Right cardiac atrium (tissue), 5 donors: ENCODE results near the gene SMIM24. TPM values are rescaled to one million over a fixed set of nuclear protein-coding genes. Genes with fewer than 3 reads are reported as not detected.
"Not testable (repeated sequence)": the region's sequence is repeated elsewhere in the genome, so short reads cannot be mapped to it uniquely, and the experiment has no call there.

Experiments
- ATAC-seq, 2 donors: fragments of 200-7000 bp; cut with Tn5 transposase; one replicate each; pipeline versions ENCODE4 v1.8.0 to v1.9.1; 2020; ENCODE audit warnings: moderate library complexity in 2 of 2, mild to moderate bottlenecking in 1 of 2
- DNase-seq, 3 donors: peaks; one replicate each; pipeline ENCODE4 v3.0.0-alpha.2; 2020
- H3K27ac ChIP-seq: one replicate; pipeline ENCODE4 v1.5.1; 2013; ENCODE audit warnings: mild to moderate bottlenecking, low read length, control low read depth, moderate library complexity
- H3K27me3 ChIP-seq: one replicate; pipeline ENCODE4 v1.6.1; 2013; ENCODE audit not compliant: control insufficient read depth, insufficient read depth
- H3K4me1 ChIP-seq: one replicate; pipeline ENCODE4 v1.6.1; 2013; ENCODE audit warnings: low read length; ENCODE audit not compliant: control insufficient read depth, insufficient read depth
- H3K4me3 ChIP-seq: one replicate; pipeline ENCODE4 v1.5.1; 2013; ENCODE audit warnings: low read length, control low read depth
- H3K9me3 ChIP-seq: one replicate; pipeline ENCODE4 v1.6.1; 2013; ENCODE audit warnings: low read length; ENCODE audit not compliant: control insufficient read depth
- WGBS: extraction: QIAGEN DNeasy Blood & Tissue Kit; methylation state at CpG from one replicate; pipeline ENCODE4 v1.1.7; 2013; 5-methylcytosine and 5-hydroxymethylcytosine counted together
- intact Hi-C, 4 donors: fragments of 100-400 bp; cut with DNase I; formaldehyde crosslinking; loops; one replicate each; pipeline versions ENCODE4 v1.11.0 to v1.14.0; 2022 to 2023
- polyA plus RNA-seq: library from polyadenylated mRNA; stranded (reverse); fragments of 200-250 nt; gene quantifications from one replicate; pipeline ENCODE4 v1.2.3, GENCODE V29; 2013
- total RNA-seq, 4 donors: library from RNA; stranded (reverse); fragmentation: NEBNext Ultra II Directional; extraction: Animal tissue kit (Norgen Biotek cat#: 25700); gene quantifications; one replicate each; pipeline ENCODE4 v1.2.1, GENCODE V29; 2021
- donor health status: healthy with polysubstance abuse.
- donor health status: DM: no; HTN: yes; CAD: no.
- donor health status: DM: no; HTN: no; CAD: no.
- donor health status: DM: no; HTN: yes; CAD: no; lungs with severe emphysema.
- donor health status: DM: yes; HTN: yes; CAD: no.

The SMIM24 gene
- total and polyA plus RNA-seq, 5 donors: not detected

DNA sequence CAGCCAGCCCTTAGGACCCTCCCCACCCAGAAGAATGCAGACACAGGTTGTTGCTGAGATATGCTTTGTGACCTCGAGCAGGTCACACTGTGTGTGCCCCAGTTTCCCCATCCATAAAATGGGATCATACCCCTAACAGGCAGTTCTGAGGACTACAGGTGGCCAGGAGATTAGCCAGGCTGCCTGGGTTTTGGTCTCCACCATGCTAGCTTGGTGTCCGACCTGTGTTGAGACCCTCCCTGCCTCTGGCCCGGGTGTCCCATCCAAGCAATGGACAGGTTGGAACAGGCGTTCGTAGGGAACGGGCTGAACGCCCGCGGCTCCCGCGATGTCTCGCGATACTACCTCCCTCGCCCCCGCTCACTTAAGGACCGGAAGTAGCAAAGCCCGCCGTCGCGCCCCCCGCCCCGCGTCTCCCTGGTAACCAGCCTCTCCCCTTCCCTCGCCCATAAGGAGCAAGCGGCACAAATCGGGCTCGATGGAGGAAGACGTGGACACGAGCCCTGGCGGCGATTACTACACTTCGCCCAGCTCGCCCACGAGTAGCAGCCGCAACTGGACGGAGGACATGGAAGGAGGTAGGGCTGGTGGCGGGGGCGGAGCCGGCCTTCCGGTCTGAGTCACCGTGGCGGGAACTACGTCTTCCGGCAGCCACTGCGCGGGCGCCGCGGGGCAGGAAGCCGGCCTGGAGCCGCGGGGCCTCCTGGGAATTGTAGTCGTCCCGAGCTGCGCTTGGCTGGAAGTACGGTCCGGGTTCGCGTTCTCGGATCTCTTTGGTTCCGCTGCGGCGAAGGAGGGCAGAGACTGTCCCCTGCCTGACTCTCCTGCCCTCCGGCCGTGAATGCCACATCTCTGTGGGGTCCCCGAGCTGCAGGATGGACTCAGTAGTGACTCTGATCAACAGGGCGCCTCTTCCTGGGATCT, 45.4 kb downstream of the SMIM24 start:
- no peaks in the 10 kb centered on the region for H3K4me1 ChIP-seq
- WGBS: 3% methylated on average over 67 of the region's 67 CpGs
- intact Hi-C loops: loop anchor here in 2 of 4 donors (5.0 kb wide), 2 partner anchors 32 to 108 kb away; no protein-coding TSS in a partner anchor
- H3K27me3 ChIP-seq: no peaks in the 10 kb centered on the region
- H3K4me3 ChIP-seq: peak overlapping the region; percentile 23
- peak overlapping the region; percentile 93 for H3K27ac ChIP-seq
- peak; percentile 98 to 99 (median 99) for DNase-seq
- no peaks in the 10 kb centered on the region for H3K9me3 ChIP-seq
- peak; percentile 96 for ATAC-seq

- Histone ChIP-seq H3K27me3 (no peaks in the 10 kb centered on the region), H3K4me3 (no peak overlapping the region), H3K27ac (peak overlapping the region; percentile 93), H3K4me1 (no peaks in the 10 kb centered on the region), H3K9me3 (no peaks in the 10 kb centered on the region)
- intact Hi-C loops: loop anchor here in 2 of 4 donors (5.0 kb wide), 2 partner anchors 33 to 107 kb away; no protein-coding TSS in a partner anchor
- ATAC-seq (no peak), DNase-seq (no peak)
- WGBS: 95% methylated on average over 11 of the region's 11 CpGs
Measured at GRCh38 chr19:3433805-3434540, 46.4 kb downstream of the SMIM24 start.

DNA sequence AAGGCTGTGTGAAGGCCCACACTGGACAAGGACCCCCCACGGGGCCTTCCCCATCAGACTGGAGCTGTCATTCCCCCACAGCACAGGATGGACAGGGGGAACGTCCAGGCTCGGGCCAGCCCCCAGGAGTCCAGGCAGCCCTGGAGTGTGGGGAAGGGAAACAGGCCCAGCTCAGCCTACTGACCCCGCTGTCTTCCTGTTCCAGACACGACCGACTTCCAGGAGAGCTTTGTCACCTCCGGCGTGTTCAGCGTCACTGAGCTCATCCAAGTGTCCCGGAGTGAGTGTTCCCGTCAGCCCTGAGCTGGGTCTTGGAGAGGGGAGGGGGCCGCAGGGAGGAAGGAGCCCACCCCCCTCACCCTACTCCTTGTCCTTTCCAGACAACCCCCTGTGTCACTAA, 47.0 kb downstream of the SMIM24 start:
- DNase-seq (no peak), ATAC-seq (no peak)
- WGBS: 66% methylated on average over 12 of the region's 12 CpGs
- intact Hi-C loops: loop anchor here in 2 of 4 donors (5.0 kb wide), 2 partner anchors 34 to 106 kb away; no protein-coding TSS in a partner anchor
- Histone ChIP-seq H3K4me1 (no peaks in the 10 kb centered on the region), H3K27me3 (no peaks in the 10 kb centered on the region), H3K4me3 (no peak overlapping the region), H3K27ac (peak overlapping the region; percentile 54), H3K9me3 (no peaks in the 10 kb centered on the region)

DNA sequence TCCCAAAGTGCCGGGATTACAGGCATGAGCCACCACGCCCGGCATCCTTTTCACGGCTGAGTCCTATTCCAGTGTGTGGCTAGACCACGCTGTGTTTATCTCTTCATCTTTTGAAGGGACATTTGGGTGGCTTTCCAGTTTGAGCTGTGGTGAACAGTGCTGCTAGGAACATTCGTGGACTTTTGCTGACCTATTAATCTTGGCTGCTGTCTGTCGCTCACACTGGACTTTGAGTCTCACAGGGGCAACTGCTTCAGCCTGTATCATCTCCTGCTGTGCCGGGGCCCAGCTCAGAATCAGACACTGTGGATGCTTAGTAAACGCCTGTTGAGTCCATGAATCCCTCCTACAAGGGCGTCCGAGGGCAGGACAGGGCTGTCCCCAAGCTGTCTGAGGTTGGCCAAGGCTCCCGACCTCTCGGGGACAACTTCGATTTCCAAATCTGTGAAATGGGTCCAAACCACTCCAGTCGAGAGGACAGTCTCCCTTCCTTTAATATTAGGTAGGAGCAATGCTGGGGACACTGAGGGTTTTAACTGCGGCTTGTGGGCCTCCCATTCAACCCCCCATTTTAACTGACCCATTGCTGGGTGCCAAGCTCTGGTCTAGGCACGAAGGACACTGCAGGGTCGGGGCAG, 48.4 kb downstream of the SMIM24 start:
- ATAC-seq (no peak), DNase-seq (no peak)
- intact Hi-C loops: loop anchor here in 2 of 4 donors (5.0 kb wide), 2 partner anchors 35 to 105 kb away; no protein-coding TSS in a partner anchor
- WGBS: 86% methylated on average over 18 of the region's 18 CpGs
- no peaks in the 10 kb centered on the region for H3K9me3 ChIP-seq
- no peaks in the 10 kb centered on the region for H3K27me3 ChIP-seq
- H3K4me1 ChIP-seq: no peaks in the 10 kb centered on the region
- no peak overlapping the region for H3K27ac ChIP-seq
- H3K4me3 ChIP-seq: no peak overlapping the region

DNA sequence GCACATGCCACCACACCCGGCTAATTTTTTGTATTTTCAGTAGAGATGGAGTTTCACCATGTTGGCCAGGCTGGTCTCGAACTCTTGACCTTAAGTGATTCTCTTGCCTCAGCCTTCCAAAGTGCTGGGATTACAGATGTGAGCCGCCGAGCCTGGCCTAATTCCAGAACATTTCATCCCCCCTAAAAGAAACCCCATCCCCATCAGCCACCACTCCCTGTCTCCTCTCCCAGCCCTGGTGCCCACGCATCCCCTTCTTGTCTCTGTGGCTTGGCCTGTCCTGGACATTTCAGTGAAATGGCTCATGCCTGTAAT, 50.0 kb downstream of the SMIM24 start:
- not testable (repeated sequence) for H3K4me1 ChIP-seq, H3K9me3 ChIP-seq, DNase-seq, ATAC-seq, H3K27me3 ChIP-seq, H3K4me3 ChIP-seq
- 60% methylated on average over 5 of the region's 5 CpGs for WGBS
- H3K27ac ChIP-seq: peak overlapping the region; percentile 76
- intact Hi-C loops: loop anchor here in 2 of 4 donors (5.0 kb wide), 2 partner anchors 37 to 103 kb away; no protein-coding TSS in a partner anchor

DNA sequence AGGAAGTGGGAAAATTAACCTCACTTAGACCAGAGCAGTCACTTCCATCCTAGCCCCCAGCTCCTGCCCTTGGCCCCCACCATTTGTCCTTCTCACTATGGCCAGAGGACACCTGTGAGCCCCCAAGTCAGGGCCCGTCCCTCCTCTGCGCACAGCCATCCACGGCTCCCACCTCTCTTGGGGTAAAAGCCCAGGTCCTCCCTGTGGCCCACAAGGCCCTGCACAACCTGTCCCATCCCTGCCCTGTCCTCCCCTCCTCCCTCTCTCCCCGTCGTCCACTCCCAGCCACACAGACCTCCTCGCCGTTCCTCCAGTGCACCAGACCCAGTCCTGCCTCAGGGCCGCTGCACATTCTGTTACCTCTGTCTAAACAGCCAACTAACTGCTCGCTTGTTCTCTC, 53.9 kb downstream of the SMIM24 start:
- WGBS: 89% methylated on average over 9 of the region's 9 CpGs
- H3K27ac ChIP-seq: no peak overlapping the region
- intact Hi-C loops: loop anchor here in 1 of 4 donors (10.0 kb wide), 1 partner anchor 62 kb away; the partner anchor contains the start of gene NFIC
- DNase-seq (no peak), ATAC-seq (no peak)
- no peaks in the 10 kb centered on the region for H3K9me3 ChIP-seq
- H3K4me1 ChIP-seq: no peaks in the 10 kb centered on the region
- H3K27me3 ChIP-seq: no peaks in the 10 kb centered on the region
- no peak overlapping the region for H3K4me3 ChIP-seq

Other genes with a start within 250 kb of the SMIM24 start
- gene NFIC, start 113.9 kb downstream of the SMIM24 start, total RNA-seq: 100 to 1,000 TPM; 175 to 223 (median 188) TPM
- 186 TPM for gene NFIC, start 113.9 kb downstream of the SMIM24 start, polyA plus RNA-seq
- gene SMIM44, start 2.9 kb upstream of the SMIM24 start, total RNA-seq: not detected
- not detected for gene SMIM44, start 2.9 kb upstream of the SMIM24 start, polyA plus RNA-seq
- gene DOHH, start 20.1 kb upstream of the SMIM24 start, total RNA-seq: 10 to 100 TPM in 3 of 4 donors, 1 to 10 TPM in 1; 9.8 to 14.2 (median 11.4) TPM
- gene DOHH, start 20.1 kb upstream of the SMIM24 start, polyA plus RNA-seq: 14.8 TPM
- gene FZR1, start 25.8 kb upstream of the SMIM24 start, total RNA-seq: 10 to 100 TPM; 18.6 to 23.3 (median 21.8) TPM
- 14.3 TPM for gene FZR1, start 25.8 kb upstream of the SMIM24 start, polyA plus RNA-seq
- gene TEKTIP1, start 58.6 kb upstream of the SMIM24 start, total RNA-seq: 1 to 10 TPM in 1 of 4 donors, under 1 TPM in 1, not detected in 2; 0.97 to 1.2 TPM
- gene TEKTIP1, start 58.6 kb upstream of the SMIM24 start, polyA plus RNA-seq: 0.20 TPM
- 10 to 100 TPM; 20.6 to 31.7 (median 29.6) TPM for gene MFSD12, start 77.1 kb upstream of the SMIM24 start, total RNA-seq
- gene MFSD12, start 77.1 kb upstream of the SMIM24 start, polyA plus RNA-seq: 21.3 TPM
- 10 to 100 TPM; 35.7 to 46.0 (median 36.2) TPM for gene HMG20B, start 92.4 kb upstream of the SMIM24 start, total RNA-seq
- 50.5 TPM for gene HMG20B, start 92.4 kb upstream of the SMIM24 start, polyA plus RNA-seq
- 1 to 10 TPM in 2 of 4 donors, under 1 TPM in 2; 0.89 to 2.1 (median 1.2) TPM for gene GIPC3, start 105.0 kb upstream of the SMIM24 start, total RNA-seq
- 1.2 TPM for gene GIPC3, start 105.0 kb upstream of the SMIM24 start, polyA plus RNA-seq
- gene TBXA2R, start 126.3 kb upstream of the SMIM24 start, total RNA-seq: 1 to 10 TPM; 1.3 to 2.2 (median 2.0) TPM
- 1.8 TPM for gene TBXA2R, start 126.3 kb upstream of the SMIM24 start, polyA plus RNA-seq
- 10 to 100 TPM; 13.8 to 17.8 (median 14.4) TPM for gene CACTIN, start 146.3 kb upstream of the SMIM24 start, total RNA-seq
- 13.5 TPM for gene CACTIN, start 146.3 kb upstream of the SMIM24 start, polyA plus RNA-seq
- 10 to 100 TPM; 38.8 to 48.3 (median 40.4) TPM for gene PIP5K1C, start 219.9 kb upstream of the SMIM24 start, total RNA-seq
- gene PIP5K1C, start 219.9 kb upstream of the SMIM24 start, polyA plus RNA-seq: 31.4 TPM
- gene TJP3, start 227.9 kb upstream of the SMIM24 start, total RNA-seq: not detected
- gene TJP3, start 227.9 kb upstream of the SMIM24 start, polyA plus RNA-seq: 0.05 TPM